Kidney tubule cell (primary cell): Measurements from ENCODE around the gene FAM237A.

Source experiments
- DNase-seq: peaks from one replicate; pipeline ENCODE4 v3.0.0-alpha.2; 2018; ENCODE audit warnings: low spot score

FAM237A gene

DNA sequence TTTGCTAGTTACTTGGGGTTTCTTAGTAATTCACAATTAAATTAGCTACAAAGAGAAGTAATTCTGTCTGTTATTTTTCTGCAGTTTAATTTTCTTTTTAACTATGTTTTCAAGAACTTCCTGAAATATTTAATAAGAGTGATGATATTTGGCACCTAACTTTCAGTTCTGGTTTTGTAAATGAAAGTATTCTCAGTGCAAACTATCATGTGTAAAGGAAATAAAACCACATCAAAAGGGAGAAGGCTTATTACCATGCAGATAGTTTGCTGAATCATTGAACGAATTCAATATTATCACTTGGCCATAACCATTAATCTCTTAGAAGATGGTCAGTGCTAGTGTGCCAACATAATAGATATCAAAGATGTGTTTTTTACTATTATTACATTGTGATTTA, 46.7 kb downstream of the FAM237A start:
- no peak for DNase-seq

GRCh38 chr2:206692971-206693370, 50.7 kb downstream of the FAM237A start:
- no peak for DNase-seq

- peak; percentile 70 for DNase-seq
Measured at GRCh38 chr2:206693399-206694137, 51.3 kb downstream of the FAM237A start.

- no peak for DNase-seq
Measured at GRCh38 chr2:206696910-206697309, 54.6 kb downstream of the FAM237A start.

GRCh38 chr2:206698811-206699210, 56.5 kb downstream of the FAM237A start:
- no peak for DNase-seq
